HepG2 (cell line): ENCODE data around the gene CLPSL2. TPM values are rescaled to one million over a fixed set of nuclear protein-coding genes. Genes with fewer than 3 reads are reported as not detected.

Experiments used
- AFF4 ChIP-seq: sonication (generic); formaldehyde crosslinking; IDR thresholded peaks from 2 replicates; pipeline ENCODE4 v1.4.0; 2020; ENCODE audit warnings: missing genetic modification reagents
- ATF1 ChIP-seq: IDR thresholded peaks from 2 replicates; pipeline ENCODE4 v1.6.1; 2016; ENCODE audit warnings: mild to moderate bottlenecking, control low read depth
- BATF2 ChIP-seq: sonication (generic); formaldehyde crosslinking; IDR thresholded peaks from 2 replicates; pipeline ENCODE4 v1.8.0; 2022; ENCODE audit warnings: mild to moderate bottlenecking, missing genetic modification reagents, moderate library complexity
- GLI4 ChIP-seq: sonication (generic); formaldehyde crosslinking; IDR thresholded peaks from 2 replicates; pipeline ENCODE4 v1.5.1; 2020; ENCODE audit warnings: missing genetic modification reagents, mild to moderate bottlenecking, moderate library complexity, borderline replicate concordance
- ISX ChIP-seq: sonication (generic); formaldehyde crosslinking; conservative IDR thresholded peaks from 2 replicates; pipeline ENCODE4 v1.5.0; 2020; ENCODE audit warnings: missing genetic modification reagents
- RCOR2 ChIP-seq: IDR thresholded peaks from 2 replicates; pipeline ENCODE4 v1.6.1; 2016; ENCODE audit warnings: missing biosample characterization, missing genetic modification reagents
- RFX3 ChIP-seq: IDR thresholded peaks from 2 replicates; pipeline ENCODE4 v1.6.1; 2016; ENCODE audit warnings: missing biosample characterization, missing genetic modification reagents
- ZC3H13 ChIP-seq: sonication (generic); formaldehyde crosslinking; IDR thresholded peaks from 2 replicates; pipeline ENCODE4 v1.8.1; 2023; ENCODE audit warnings: mild to moderate bottlenecking, missing genetic modification reagents, moderate library complexity
- ZFP1 ChIP-seq: IDR thresholded peaks from 2 replicates; pipeline ENCODE4 v1.6.1; 2016
- ZNF264 ChIP-seq: sonication (generic); formaldehyde crosslinking; IDR thresholded peaks from 2 replicates; pipeline ENCODE4 v1.4.0; 2020; ENCODE audit warnings: missing genetic modification reagents
- ZNF3 ChIP-seq: IDR thresholded peaks from 2 replicates; pipeline ENCODE4 v1.7.0; 2017; ENCODE audit warnings: inconsistent platforms
- ZNF329 ChIP-seq: sonication (generic); formaldehyde crosslinking; IDR thresholded peaks from 2 replicates; pipeline ENCODE4 v1.9.0; 2021; ENCODE audit warnings: low read depth, mild to moderate bottlenecking, missing genetic modification reagents
- ZNF577 ChIP-seq: sonication (generic); formaldehyde crosslinking; IDR thresholded peaks from 2 replicates; pipeline ENCODE4 v1.4.0; 2020; ENCODE audit warnings: mild to moderate bottlenecking, low read depth, missing genetic modification reagents, borderline replicate concordance
- polyA plus RNA-seq, 8 experiments: library from polyadenylated mRNA; depleted of rRNA in 3 of 8; stranded (reverse) in 7 of 8; unstranded in 1 of 8; fragments of >200 nt; fragmentation: Illumina TruSeq in 4 of 8; extraction: Trizol in 4 of 8; gene quantifications; 2 replicates each; pipeline versions ENCODE4 v1.2.1 to v1.2.3, GENCODE V29; 2011 to 2016; ENCODE audit warnings: low read depth in 4 of 8, missing spikeins in 1 of 8, mixed read lengths in 1 of 8; ENCODE audit not compliant: insufficient read depth in 1 of 8
- total RNA-seq, 5 experiments: library from RNA; depleted of rRNA; stranded (reverse); fragments of >200 nt; fragmentation: Illumina TruSeq; extraction: Trizol; gene quantifications; 2 replicates each; pipeline ENCODE4 v1.2.3, GENCODE V29; 2016; ENCODE audit warnings: low read depth in 1 of 5
- TF ChIP-seq, protein P1 (sequence below): sonication (generic); formaldehyde crosslinking; IDR thresholded peaks from 2 replicates; pipeline ENCODE4 v1.8.1; 2023; ENCODE audit warnings: mild to moderate bottlenecking, missing genetic modification reagents
- TF ChIP-seq, protein P2 (sequence below): sonication (generic); formaldehyde crosslinking; IDR thresholded peaks from 2 replicates; pipeline ENCODE4 v1.4.0; 2020; ENCODE audit warnings: missing genetic modification reagents
- TF ChIP-seq, protein P3 (sequence below): sonication (generic); formaldehyde crosslinking; IDR thresholded peaks from 2 replicates; pipeline ENCODE4 v1.9.0; 2021; ENCODE audit warnings: mild to moderate bottlenecking, missing genetic modification reagents

CLPSL2 gene
- total and polyA plus RNA-seq, 2 of the 13 experiments (the other 11 are each of a cell fraction or from before 2014, with no cell fraction given): not detected

GRCh38 chr6:35731414-35731735 is 45.0 kb upstream of the CLPSL2 start (continued):
- TF ChIP-seq ZFP1 (CRISPR knock-in tag) (no peak), ISX (CRISPR knock-in tag) (no peak), AFF4 (no peak), BATF2 (peak; percentile 26; the same call in 1 of the 2 replicates), ZNF264 (CRISPR knock-in tag) (no peak), ZC3H13 (CRISPR knock-in tag) (no peak; the same call in 1 of the 2 replicates), ZNF577 (CRISPR knock-in tag) (no peak), RFX3 (peak; percentile 74), ZNF3 (CRISPR knock-in tag) (no peak), ZNF329 (0 out of 2 replicates have a peak, but pooled peaks have one; percentile 59), RCOR2 (CRISPR knock-in tag) (no peak), GLI4 (CRISPR knock-in tag) (no peak), ATF1 (CRISPR knock-in tag) (no peak)
- TF ChIP-seq, protein P1, sequence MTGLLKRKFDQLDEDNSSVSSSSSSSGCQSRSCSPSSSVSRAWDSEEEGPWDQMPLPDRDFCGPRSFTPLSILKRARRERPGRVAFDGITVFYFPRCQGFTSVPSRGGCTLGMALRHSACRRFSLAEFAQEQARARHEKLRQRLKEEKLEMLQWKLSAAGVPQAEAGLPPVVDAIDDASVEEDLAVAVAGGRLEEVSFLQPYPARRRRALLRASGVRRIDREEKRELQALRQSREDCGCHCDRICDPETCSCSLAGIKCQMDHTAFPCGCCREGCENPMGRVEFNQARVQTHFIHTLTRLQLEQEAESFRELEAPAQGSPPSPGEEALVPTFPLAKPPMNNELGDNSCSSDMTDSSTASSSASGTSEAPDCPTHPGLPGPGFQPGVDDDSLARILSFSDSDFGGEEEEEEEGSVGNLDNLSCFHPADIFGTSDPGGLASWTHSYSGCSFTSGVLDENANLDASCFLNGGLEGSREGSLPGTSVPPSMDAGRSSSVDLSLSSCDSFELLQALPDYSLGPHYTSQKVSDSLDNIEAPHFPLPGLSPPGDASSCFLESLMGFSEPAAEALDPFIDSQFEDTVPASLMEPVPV: no peak; the same call in 1 of the 2 replicates
- TF ChIP-seq, protein P2, sequence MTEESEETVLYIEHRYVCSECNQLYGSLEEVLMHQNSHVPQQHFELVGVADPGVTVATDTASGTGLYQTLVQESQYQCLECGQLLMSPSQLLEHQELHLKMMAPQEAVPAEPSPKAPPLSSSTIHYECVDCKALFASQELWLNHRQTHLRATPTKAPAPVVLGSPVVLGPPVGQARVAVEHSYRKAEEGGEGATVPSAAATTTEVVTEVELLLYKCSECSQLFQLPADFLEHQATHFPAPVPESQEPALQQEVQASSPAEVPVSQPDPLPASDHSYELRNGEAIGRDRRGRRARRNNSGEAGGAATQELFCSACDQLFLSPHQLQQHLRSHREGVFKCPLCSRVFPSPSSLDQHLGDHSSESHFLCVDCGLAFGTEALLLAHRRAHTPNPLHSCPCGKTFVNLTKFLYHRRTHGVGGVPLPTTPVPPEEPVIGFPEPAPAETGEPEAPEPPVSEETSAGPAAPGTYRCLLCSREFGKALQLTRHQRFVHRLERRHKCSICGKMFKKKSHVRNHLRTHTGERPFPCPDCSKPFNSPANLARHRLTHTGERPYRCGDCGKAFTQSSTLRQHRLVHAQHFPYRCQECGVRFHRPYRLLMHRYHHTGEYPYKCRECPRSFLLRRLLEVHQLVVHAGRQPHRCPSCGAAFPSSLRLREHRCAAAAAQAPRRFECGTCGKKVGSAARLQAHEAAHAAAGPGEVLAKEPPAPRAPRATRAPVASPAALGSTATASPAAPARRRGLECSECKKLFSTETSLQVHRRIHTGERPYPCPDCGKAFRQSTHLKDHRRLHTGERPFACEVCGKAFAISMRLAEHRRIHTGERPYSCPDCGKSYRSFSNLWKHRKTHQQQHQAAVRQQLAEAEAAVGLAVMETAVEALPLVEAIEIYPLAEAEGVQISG: no peak
- TF ChIP-seq, protein P3, sequence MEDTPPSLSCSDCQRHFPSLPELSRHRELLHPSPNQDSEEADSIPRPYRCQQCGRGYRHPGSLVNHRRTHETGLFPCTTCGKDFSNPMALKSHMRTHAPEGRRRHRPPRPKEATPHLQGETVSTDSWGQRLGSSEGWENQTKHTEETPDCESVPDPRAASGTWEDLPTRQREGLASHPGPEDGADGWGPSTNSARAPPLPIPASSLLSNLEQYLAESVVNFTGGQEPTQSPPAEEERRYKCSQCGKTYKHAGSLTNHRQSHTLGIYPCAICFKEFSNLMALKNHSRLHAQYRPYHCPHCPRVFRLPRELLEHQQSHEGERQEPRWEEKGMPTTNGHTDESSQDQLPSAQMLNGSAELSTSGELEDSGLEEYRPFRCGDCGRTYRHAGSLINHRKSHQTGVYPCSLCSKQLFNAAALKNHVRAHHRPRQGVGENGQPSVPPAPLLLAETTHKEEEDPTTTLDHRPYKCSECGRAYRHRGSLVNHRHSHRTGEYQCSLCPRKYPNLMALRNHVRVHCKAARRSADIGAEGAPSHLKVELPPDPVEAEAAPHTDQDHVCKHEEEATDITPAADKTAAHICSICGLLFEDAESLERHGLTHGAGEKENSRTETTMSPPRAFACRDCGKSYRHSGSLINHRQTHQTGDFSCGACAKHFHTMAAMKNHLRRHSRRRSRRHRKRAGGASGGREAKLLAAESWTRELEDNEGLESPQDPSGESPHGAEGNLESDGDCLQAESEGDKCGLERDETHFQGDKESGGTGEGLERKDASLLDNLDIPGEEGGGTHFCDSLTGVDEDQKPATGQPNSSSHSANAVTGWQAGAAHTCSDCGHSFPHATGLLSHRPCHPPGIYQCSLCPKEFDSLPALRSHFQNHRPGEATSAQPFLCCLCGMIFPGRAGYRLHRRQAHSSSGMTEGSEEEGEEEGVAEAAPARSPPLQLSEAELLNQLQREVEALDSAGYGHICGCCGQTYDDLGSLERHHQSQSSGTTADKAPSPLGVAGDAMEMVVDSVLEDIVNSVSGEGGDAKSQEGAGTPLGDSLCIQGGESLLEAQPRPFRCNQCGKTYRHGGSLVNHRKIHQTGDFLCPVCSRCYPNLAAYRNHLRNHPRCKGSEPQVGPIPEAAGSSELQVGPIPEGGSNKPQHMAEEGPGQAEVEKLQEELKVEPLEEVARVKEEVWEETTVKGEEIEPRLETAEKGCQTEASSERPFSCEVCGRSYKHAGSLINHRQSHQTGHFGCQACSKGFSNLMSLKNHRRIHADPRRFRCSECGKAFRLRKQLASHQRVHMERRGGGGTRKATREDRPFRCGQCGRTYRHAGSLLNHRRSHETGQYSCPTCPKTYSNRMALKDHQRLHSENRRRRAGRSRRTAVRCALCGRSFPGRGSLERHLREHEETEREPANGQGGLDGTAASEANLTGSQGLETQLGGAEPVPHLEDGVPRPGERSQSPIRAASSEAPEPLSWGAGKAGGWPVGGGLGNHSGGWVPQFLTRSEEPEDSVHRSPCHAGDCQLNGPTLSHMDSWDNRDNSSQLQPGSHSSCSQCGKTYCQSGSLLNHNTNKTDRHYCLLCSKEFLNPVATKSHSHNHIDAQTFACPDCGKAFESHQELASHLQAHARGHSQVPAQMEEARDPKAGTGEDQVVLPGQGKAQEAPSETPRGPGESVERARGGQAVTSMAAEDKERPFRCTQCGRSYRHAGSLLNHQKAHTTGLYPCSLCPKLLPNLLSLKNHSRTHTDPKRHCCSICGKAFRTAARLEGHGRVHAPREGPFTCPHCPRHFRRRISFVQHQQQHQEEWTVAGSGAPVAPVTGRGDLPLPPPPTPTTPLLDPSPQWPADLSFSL (CRISPR knock-in tag): no peak
